Measurements from ENCODE around the gene YY1. TPM values are rescaled to one million over a fixed set of nuclear protein-coding genes. Genes with fewer than 3 reads are reported as not detected.
"Not testable (repeated sequence)": the region's sequence is repeated elsewhere in the genome, so short reads cannot be mapped to it uniquely, and the experiment has no call there.

Gene YY1
- total and polyA plus RNA-seq, 2 experiments from 2014 or later, result 88.2 to 128 TPM

DNA sequence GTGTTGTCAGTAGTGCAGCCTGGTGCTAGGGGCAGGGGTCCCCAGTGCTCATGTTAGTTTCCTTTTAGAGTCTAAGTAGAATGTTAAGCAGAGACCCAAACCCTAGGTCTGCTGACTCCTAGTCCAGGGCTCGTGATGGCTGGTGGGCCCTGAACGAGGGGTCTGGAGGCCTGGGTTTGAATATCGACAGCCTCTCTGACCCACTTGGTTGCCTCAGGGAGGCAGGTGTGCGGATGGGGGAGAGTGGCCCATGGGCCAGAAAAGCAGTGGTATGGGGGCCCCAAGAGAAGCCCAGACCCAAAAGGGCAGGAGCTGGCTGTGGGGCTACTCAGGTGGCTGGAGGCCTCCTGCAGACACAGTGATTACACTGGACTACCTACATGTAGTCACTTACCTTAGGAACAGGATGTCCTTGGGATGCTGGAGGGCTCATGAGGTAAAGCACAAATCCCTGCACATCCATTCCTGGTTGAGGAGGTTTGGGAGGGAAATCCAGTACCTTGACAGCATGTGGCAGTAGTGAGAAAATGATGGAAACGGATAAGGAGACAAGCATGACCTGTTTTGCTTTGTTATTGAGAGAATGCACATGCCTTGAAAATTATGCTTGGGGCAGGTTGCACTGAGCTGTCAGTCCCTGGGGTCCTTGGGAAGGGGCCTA is 69.0 kb downstream of the YY1 start (continued):
- TF ChIP-seq, protein P1, sequence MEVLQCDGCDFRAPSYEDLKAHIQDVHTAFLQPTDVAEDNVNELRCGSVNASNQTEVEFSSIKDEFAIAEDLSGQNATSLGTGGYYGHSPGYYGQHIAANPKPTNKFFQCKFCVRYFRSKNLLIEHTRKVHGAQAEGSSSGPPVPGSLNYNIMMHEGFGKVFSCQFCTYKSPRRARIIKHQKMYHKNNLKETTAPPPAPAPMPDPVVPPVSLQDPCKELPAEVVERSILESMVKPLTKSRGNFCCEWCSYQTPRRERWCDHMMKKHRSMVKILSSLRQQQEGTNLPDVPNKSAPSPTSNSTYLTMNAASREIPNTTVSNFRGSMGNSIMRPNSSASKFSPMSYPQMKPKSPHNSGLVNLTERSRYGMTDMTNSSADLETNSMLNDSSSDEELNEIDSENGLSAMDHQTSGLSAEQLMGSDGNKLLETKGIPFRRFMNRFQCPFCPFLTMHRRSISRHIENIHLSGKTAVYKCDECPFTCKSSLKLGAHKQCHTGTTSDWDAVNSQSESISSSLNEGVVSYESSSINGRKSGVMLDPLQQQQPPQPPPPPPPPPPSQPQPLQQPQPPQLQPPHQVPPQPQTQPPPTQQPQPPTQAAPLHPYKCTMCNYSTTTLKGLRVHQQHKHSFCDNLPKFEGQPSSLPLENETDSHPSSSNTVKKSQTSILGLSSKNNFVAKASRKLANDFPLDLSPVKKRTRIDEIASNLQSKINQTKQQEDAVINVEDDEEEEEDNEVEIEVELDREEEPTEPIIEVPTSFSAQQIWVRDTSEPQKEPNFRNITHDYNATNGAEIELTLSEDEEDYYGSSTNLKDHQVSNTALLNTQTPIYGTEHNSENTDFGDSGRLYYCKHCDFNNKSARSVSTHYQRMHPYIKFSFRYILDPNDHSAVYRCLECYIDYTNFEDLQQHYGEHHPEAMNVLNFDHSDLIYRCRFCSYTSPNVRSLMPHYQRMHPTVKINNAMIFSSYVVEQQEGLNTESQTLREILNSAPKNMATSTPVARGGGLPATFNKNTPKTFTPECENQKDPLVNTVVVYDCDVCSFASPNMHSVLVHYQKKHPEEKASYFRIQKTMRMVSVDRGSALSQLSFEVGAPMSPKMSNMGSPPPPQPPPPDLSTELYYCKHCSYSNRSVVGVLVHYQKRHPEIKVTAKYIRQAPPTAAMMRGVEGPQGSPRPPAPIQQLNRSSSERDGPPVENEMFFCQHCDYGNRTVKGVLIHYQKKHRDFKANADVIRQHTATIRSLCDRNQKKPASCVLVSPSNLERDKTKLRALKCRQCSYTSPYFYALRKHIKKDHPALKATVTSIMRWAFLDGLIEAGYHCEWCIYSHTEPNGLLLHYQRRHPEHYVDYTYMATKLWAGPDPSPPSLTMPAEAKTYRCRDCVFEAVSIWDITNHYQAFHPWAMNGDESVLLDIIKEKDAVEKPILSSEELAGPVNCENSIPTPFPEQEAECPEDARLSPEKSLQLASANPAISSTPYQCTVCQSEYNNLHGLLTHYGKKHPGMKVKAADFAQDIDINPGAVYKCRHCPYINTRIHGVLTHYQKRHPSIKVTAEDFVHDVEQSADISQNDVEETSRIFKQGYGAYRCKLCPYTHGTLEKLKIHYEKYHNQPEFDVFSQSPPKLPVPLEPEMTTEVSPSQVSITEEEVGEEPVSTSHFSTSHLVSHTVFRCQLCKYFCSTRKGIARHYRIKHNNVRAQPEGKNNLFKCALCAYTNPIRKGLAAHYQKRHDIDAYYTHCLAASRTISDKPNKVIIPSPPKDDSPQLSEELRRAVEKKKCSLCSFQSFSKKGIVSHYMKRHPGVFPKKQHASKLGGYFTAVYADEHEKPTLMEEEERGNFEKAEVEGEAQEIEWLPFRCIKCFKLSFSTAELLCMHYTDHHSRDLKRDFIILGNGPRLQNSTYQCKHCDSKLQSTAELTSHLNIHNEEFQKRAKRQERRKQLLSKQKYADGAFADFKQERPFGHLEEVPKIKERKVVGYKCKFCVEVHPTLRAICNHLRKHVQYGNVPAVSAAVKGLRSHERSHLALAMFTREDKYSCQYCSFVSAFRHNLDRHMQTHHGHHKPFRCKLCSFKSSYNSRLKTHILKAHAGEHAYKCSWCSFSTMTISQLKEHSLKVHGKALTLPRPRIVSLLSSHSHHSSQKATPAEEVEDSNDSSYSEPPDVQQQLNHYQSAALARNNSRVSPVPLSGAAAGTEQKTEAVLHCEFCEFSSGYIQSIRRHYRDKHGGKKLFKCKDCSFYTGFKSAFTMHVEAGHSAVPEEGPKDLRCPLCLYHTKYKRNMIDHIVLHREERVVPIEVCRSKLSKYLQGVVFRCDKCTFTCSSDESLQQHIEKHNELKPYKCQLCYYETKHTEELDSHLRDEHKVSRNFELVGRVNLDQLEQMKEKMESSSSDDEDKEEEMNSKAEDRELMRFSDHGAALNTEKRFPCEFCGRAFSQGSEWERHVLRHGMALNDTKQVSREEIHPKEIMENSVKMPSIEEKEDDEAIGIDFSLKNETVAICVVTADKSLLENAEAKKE (CRISPR knock-in tag; IDR thresholded peaks at IDR 0.05), result no peak
- TF ChIP-seq, protein P2, sequence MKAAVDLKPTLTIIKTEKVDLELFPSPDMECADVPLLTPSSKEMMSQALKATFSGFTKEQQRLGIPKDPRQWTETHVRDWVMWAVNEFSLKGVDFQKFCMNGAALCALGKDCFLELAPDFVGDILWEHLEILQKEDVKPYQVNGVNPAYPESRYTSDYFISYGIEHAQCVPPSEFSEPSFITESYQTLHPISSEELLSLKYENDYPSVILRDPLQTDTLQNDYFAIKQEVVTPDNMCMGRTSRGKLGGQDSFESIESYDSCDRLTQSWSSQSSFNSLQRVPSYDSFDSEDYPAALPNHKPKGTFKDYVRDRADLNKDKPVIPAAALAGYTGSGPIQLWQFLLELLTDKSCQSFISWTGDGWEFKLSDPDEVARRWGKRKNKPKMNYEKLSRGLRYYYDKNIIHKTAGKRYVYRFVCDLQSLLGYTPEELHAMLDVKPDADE (IDR thresholded peaks at IDR 0.05), result no peak
- TF ChIP-seq NANOG (IDR thresholded peaks at IDR 0.05; ENCODE audit: borderline replicate concordance), result no peak
- TF ChIP-seq STAT1 (IDR thresholded peaks at IDR 0.05; ENCODE audit: unreplicated experiment), result no peak
- no peak for TF ChIP-seq CREB1 (CRISPR knock-in tag; IDR thresholded peaks at IDR 0.05; ENCODE audit: low read depth)
- no peak for TF ChIP-seq ZNF114 (CRISPR knock-in tag; IDR thresholded peaks at IDR 0.05)
- TF ChIP-seq, protein P3, sequence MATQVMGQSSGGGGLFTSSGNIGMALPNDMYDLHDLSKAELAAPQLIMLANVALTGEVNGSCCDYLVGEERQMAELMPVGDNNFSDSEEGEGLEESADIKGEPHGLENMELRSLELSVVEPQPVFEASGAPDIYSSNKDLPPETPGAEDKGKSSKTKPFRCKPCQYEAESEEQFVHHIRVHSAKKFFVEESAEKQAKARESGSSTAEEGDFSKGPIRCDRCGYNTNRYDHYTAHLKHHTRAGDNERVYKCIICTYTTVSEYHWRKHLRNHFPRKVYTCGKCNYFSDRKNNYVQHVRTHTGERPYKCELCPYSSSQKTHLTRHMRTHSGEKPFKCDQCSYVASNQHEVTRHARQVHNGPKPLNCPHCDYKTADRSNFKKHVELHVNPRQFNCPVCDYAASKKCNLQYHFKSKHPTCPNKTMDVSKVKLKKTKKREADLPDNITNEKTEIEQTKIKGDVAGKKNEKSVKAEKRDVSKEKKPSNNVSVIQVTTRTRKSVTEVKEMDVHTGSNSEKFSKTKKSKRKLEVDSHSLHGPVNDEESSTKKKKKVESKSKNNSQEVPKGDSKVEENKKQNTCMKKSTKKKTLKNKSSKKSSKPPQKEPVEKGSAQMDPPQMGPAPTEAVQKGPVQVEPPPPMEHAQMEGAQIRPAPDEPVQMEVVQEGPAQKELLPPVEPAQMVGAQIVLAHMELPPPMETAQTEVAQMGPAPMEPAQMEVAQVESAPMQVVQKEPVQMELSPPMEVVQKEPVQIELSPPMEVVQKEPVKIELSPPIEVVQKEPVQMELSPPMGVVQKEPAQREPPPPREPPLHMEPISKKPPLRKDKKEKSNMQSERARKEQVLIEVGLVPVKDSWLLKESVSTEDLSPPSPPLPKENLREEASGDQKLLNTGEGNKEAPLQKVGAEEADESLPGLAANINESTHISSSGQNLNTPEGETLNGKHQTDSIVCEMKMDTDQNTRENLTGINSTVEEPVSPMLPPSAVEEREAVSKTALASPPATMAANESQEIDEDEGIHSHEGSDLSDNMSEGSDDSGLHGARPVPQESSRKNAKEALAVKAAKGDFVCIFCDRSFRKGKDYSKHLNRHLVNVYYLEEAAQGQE (IDR thresholded peaks at IDR 0.05; ENCODE audit: unreplicated experiment), result no peak

DNA sequence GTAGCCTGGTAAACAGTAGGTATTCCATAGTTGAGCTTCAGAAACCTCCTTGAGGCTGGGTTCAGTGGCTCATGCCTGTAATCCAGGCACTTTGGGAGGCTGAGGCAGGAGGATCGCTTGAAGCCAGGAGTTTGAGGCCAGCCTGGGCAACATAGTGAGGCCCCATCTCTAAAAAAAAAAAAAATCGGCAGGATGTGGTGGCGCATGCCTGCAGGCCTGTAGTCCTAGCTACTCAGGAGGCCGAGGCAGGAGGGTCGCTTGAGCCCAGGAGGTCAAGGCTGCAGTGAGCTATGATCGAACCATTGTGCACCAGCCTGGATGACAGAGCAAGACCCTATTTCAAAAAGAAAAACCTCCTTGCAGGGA is 69.5 kb downstream of the YY1 start:
- not testable (repeated sequence) for DNase-seq (ENCODE audit: low spot score); H3K4me3 ChIP-seq; H3K36me3 Mint-ChIP-seq (ENCODE audit: low read depth); H2AFZ ChIP-seq; H3K4me2 ChIP-seq; H3K9me2 ChIP-seq (ENCODE audit: insufficient read depth); H3K36me3 ChIP-seq (ENCODE audit: insufficient read depth); H3K9me3 Mint-ChIP-seq; H3K27ac ChIP-seq (ENCODE audit: low read depth); H3K27me3 ChIP-seq (ENCODE audit: insufficient read depth); H3K4me3 Mint-ChIP-seq; H3K27ac Mint-ChIP-seq; ATAC-seq
- Histone ChIP-seq H3K4me1 (ENCODE audit: insufficient read depth) (peaks cover 13% of the 10 kb centered on the region), H4K20me1 (replicated peaks; ENCODE audit: insufficient read depth) (peaks cover 12% of the 10 kb centered on the region; the same call in 1 of the 2 replicates), H3K79me2 (replicated peaks; ENCODE audit: insufficient read depth) (peaks cover 19% of the 10 kb centered on the region), H3F3A (replicated peaks; ENCODE audit: low read depth) (peaks cover 18% of the 10 kb centered on the region)
- Mint-ChIP-seq H3K27me3 (ENCODE audit: insufficient read depth, low read depth, poor library complexity) (peaks cover 20% of the 10 kb centered on the region), H3K4me1 (peaks cover 55% of the 10 kb centered on the region)
